Cardiac muscle cell (in vitro differentiated cells and primary cell): Measurements from ENCODE around the gene TMEM87A. TPM values are rescaled to one million over a fixed set of nuclear protein-coding genes. Genes with fewer than 3 reads are reported as not detected.

Source experiments
- DNase-seq, 2 donors: peaks; one replicate each; pipeline versions ENCODE4 v3.0.0 to v3.0.0-alpha.2; 2010 to 2017; ENCODE audit warnings: low read depth in 1 of 2, low spot score in 1 of 2
- H3K27ac ChIP-seq: fragments of 200-600 bp; sonication (generic); 2 replicates; pipeline ENCODE4 v1.5.1; 2016
- H3K27me3 ChIP-seq: fragments of 200-600 bp; sonication (generic); 2 replicates; pipeline ENCODE4 v1.6.0; 2016; ENCODE audit warnings: control low read depth
- H3K36me3 ChIP-seq: fragments of 200-600 bp; sonication (generic); 2 replicates; pipeline ENCODE4 v1.5.1; 2016; ENCODE audit warnings: control low read depth
- H3K4me1 ChIP-seq: fragments of 200-600 bp; sonication (generic); 2 replicates; pipeline ENCODE4 v1.8.1; 2017; ENCODE audit warnings: low read depth, mild to moderate bottlenecking, mixed run types
- H3K4me3 ChIP-seq: fragments of 200-600 bp; sonication (generic); 2 replicates; pipeline ENCODE4 v1.5.1; 2016; ENCODE audit warnings: mild to moderate bottlenecking
- H3K9me3 ChIP-seq: fragments of 200-600 bp; sonication (generic); 2 replicates; pipeline ENCODE4 v1.5.1; 2017; ENCODE audit warnings: low read depth, mild to moderate bottlenecking, control low read depth
- CTCF ChIP-seq: IDR thresholded peaks from 2 replicates; pipeline ENCODE4 v1.5.1; 2012; ENCODE audit warnings: low read depth, mild to moderate bottlenecking, low read length
- polyA plus RNA-seq: library from polyadenylated mRNA; unstranded; fragments of >200 nt; fragmentation: Nextera tagmentation; extraction: Ambion mirVana; gene quantifications from 2 replicates; pipeline ENCODE4 v1.2.1, GENCODE V29; 2016
- total RNA-seq: library from RNA; depleted of rRNA; stranded (reverse); fragments of >200 nt; gene quantifications from 2 replicates; pipeline ENCODE4 v1.2.3, GENCODE V29; 2016

TMEM87A gene
- total and polyA plus RNA-seq, 2 experiments from 2014 or later: 43.5 to 59.2 TPM

- H3K4me1 ChIP-seq: peaks cover 24% of the 10 kb centered on the region
- H3K9me3 ChIP-seq: no peaks in the 10 kb centered on the region
- H3K36me3 ChIP-seq: peaks cover 3% of the 10 kb centered on the region
- no peak for TF ChIP-seq CTCF
- DNase-seq: no peak
- H3K27ac ChIP-seq: no peak overlapping the region
- H3K4me3 ChIP-seq: no peak overlapping the region
- H3K27me3 ChIP-seq: no peaks in the 10 kb centered on the region
These were observed 11.3 kb upstream of the TMEM87A start for GRCh38 chr15:42284551-42284950.

GRCh38 chr15:42283671-42284070 lies 10.4 kb upstream of the TMEM87A start:
- Histone ChIP-seq H3K36me3 (peaks cover 3% of the 10 kb centered on the region), H3K9me3 (no peaks in the 10 kb centered on the region), H3K4me1 (peaks cover 30% of the 10 kb centered on the region), H3K27me3 (no peaks in the 10 kb centered on the region), H3K4me3 (no peak overlapping the region), H3K27ac (no peak overlapping the region)
- TF ChIP-seq CTCF: no peak
- DNase-seq: no peak

GRCh38 chr15:42282926-42283325 lies 9.7 kb upstream of the TMEM87A start:
- no peak for TF ChIP-seq CTCF
- Histone ChIP-seq H3K4me3 (no peak overlapping the region), H3K27ac (peak overlapping the region; percentile 77)

GRCh38 chr15:42282344-42282743 lies 9.1 kb upstream of the TMEM87A start:
- Histone ChIP-seq H3K36me3 (peaks cover 3% of the 10 kb centered on the region), H3K27ac (peak overlapping the region; percentile 77), H3K9me3 (no peaks in the 10 kb centered on the region), H3K4me3 (no peak overlapping the region), H3K27me3 (no peaks in the 10 kb centered on the region), H3K4me1 (peaks cover 30% of the 10 kb centered on the region)
- TF ChIP-seq CTCF: no peak
- peak in 1 of 2 donors; percentile 12 for DNase-seq

More at GRCh38 chr15:42282926-42283325, 9.7 kb upstream of the TMEM87A start:
- no peaks in the 10 kb centered on the region for H3K27me3 ChIP-seq
- H3K4me1 ChIP-seq: peaks cover 30% of the 10 kb centered on the region
- no peaks in the 10 kb centered on the region for H3K9me3 ChIP-seq
- DNase-seq: no peak
- H3K36me3 ChIP-seq: peaks cover 3% of the 10 kb centered on the region

- peaks cover 44% of the 10 kb centered on the region for H3K4me1 ChIP-seq
- H3K27ac ChIP-seq: peak overlapping the region; percentile 88
- TF ChIP-seq CTCF: no peak
- no peaks in the 10 kb centered on the region for H3K9me3 ChIP-seq
- H3K27me3 ChIP-seq: no peaks in the 10 kb centered on the region
- peak in 1 of 2 donors; percentile 11 for DNase-seq
- H3K36me3 ChIP-seq: peaks cover 3% of the 10 kb centered on the region
- no peak overlapping the region for H3K4me3 ChIP-seq
These were observed 6.0 kb upstream of the TMEM87A start for GRCh38 chr15:42279234-42279723.

- no peak for TF ChIP-seq CTCF
- no peak for DNase-seq
- Histone ChIP-seq H3K27ac (no peak overlapping the region), H3K4me1 (peaks cover 31% of the 10 kb centered on the region), H3K27me3 (no peaks in the 10 kb centered on the region), H3K36me3 (no peaks in the 10 kb centered on the region), H3K9me3 (no peaks in the 10 kb centered on the region), H3K4me3 (no peak overlapping the region)
These were observed 3.5 kb upstream of the TMEM87A start for GRCh38 chr15:42276762-42277161.
